ENCODE measurements around the gene DLGAP4.

DLGAP4 gene

DNA sequence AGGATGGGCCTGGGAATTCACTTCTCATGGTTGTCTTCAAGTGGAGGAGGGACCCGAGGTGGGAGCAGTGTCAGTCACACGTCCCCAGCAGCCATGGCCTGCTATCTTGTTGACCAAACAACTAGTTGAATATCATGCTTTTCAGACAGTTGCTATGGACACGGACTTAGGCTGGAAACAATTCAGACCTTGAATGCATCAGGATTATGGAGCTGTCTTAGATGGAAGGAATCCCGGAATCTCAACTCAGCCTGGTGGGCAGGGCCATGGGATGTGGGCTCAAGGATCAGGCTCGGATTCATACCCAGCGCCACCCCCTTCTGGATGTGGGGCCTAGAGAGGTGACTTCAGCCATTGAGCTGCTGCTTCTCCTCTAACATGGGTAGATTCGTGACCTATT is 112.6 kb downstream of the DLGAP4 start:
- Histone ChIP-seq H3K4me1 (ENCODE audit: insufficient read depth, low read length) (no peaks in the 10 kb centered on the region), H3K36me3 (ENCODE audit: insufficient read depth, low read depth, low read length) (no peaks in the 10 kb centered on the region), H3K9me3 (ENCODE audit: insufficient read depth, low read depth, low read length) (no peaks in the 10 kb centered on the region), H3K4me3 (ENCODE audit: low read length) (no peak overlapping the region), H3K9ac (ENCODE audit: low read depth, low read length) (no peak overlapping the region), H3K27ac (ENCODE audit: low read length) (no peak overlapping the region), H3K27me3 (ENCODE audit: insufficient read depth, low read length) (no peaks in the 10 kb centered on the region)

DNA sequence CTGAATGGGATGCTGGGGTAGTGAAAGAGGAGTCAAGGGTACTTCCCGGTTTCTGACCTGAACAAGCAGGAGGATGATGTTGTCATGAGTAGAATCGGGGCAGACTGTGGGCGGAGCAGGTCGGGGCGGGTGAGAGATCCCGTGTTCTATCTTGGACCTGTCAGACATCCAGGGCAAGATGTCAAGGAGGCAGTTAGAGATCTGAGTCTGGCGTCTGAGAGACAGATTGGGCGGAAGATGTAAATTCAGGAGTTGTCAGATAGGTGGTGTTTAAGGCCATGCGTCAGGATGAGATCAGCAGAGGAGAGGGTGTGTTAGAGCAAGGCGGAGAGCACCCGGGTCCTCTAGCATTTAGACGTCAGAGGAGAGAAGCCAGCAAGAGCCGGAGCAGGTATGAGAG is 115.5 kb downstream of the DLGAP4 start:
- H3K9ac ChIP-seq (ENCODE audit: low read depth, low read length), result no peak overlapping the region
- H3K27me3 ChIP-seq (ENCODE audit: insufficient read depth, low read length), result no peaks in the 10 kb centered on the region
- H3K27ac ChIP-seq (ENCODE audit: low read length), result no peak overlapping the region
- H3K9me3 ChIP-seq (ENCODE audit: insufficient read depth, low read depth, low read length), result no peaks in the 10 kb centered on the region
- no peaks in the 10 kb centered on the region for H3K36me3 ChIP-seq (ENCODE audit: insufficient read depth, low read depth, low read length)
- H3K4me3 ChIP-seq (ENCODE audit: low read length), result no peak overlapping the region
- H3K4me1 ChIP-seq (ENCODE audit: insufficient read depth, low read length), result no peaks in the 10 kb centered on the region

DNA sequence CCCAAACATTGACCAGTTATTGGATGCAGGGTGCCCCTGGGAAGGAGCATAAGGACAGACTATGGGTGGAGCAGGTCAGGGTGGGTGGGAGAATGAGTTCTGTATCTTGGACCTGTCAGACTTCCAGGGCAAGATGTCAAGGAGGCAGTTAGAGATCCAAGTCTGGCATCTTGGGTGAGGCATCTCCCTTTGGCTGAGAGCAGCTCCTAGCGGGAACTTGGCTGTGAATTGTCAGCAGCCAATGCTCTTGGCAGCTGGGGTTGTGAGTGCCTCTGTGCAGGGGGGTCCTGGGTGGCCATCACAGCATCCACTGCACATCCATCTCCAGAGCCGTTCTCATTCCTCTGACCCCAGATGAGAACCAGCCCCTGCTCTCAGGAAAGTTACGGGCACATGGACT is 118.2 kb downstream of the DLGAP4 start:
- Histone ChIP-seq H3K9ac (ENCODE audit: low read depth, low read length) (no peak overlapping the region), H3K36me3 (ENCODE audit: insufficient read depth, low read depth, low read length) (no peaks in the 10 kb centered on the region), H3K4me3 (ENCODE audit: low read length) (no peak overlapping the region), H3K4me1 (ENCODE audit: insufficient read depth, low read length) (no peaks in the 10 kb centered on the region), H3K27me3 (ENCODE audit: insufficient read depth, low read length) (no peaks in the 10 kb centered on the region), H3K27ac (ENCODE audit: low read length) (no peak overlapping the region), H3K9me3 (ENCODE audit: insufficient read depth, low read depth, low read length) (no peaks in the 10 kb centered on the region)

DNA sequence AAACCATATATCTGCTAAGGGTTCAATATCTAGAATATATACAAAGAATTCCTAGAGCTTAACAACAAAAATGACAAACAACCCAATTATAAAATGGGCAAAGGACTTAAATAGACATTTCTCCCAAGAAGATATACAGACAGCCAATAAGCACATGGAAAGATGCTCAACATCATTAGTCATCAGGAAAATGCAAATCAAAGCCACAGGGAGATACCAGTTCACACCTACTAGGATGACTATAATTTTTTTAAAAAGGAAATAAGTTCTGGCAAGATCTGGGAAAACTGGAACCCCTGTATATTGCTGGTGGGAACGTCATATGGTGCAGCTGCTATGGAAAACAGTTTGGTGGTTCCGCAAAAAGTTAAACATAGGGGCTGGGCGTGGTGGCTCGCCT is 119.0 kb downstream of the DLGAP4 start:
- no peaks in the 10 kb centered on the region for H3K9me3 ChIP-seq (ENCODE audit: insufficient read depth, low read depth, low read length)
- H3K4me3 ChIP-seq (ENCODE audit: low read length), result no peak overlapping the region
- no peak overlapping the region for H3K9ac ChIP-seq (ENCODE audit: low read depth, low read length)
- H3K36me3 ChIP-seq (ENCODE audit: insufficient read depth, low read depth, low read length), result no peaks in the 10 kb centered on the region
- no peak overlapping the region for H3K27ac ChIP-seq (ENCODE audit: low read length)
- no peaks in the 10 kb centered on the region for H3K4me1 ChIP-seq (ENCODE audit: insufficient read depth, low read length)
- H3K27me3 ChIP-seq (ENCODE audit: insufficient read depth, low read length), result no peaks in the 10 kb centered on the region

DNA sequence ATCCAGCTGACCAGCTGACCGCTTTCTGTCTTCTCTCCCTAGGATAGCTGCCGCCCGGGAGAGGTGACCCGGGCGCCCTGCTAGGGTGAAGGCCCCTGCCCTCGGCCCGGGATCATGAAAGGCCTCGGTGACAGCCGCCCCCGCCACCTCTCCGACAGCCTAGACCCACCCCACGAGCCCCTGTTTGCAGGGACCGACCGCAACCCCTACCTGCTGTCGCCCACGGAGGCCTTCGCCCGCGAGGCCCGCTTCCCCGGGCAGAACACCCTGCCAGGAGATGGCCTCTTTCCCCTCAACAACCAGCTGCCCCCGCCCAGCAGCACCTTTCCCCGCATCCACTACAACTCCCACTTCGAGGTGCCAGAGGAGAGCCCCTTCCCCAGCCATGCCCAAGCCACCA is 125.5 kb downstream of the DLGAP4 start:
- Histone ChIP-seq H3K27me3 (ENCODE audit: insufficient read depth, low read length) (peaks cover 17% of the 10 kb centered on the region), H3K27ac (ENCODE audit: low read length) (no peak overlapping the region), H3K9me3 (ENCODE audit: insufficient read depth, low read depth, low read length) (no peaks in the 10 kb centered on the region), H3K36me3 (ENCODE audit: insufficient read depth, low read depth, low read length) (no peaks in the 10 kb centered on the region), H3K4me3 (ENCODE audit: low read length) (no peak overlapping the region), H3K4me1 (ENCODE audit: insufficient read depth, low read length) (no peaks in the 10 kb centered on the region), H3K9ac (ENCODE audit: low read depth, low read length) (no peak overlapping the region)

DNA sequence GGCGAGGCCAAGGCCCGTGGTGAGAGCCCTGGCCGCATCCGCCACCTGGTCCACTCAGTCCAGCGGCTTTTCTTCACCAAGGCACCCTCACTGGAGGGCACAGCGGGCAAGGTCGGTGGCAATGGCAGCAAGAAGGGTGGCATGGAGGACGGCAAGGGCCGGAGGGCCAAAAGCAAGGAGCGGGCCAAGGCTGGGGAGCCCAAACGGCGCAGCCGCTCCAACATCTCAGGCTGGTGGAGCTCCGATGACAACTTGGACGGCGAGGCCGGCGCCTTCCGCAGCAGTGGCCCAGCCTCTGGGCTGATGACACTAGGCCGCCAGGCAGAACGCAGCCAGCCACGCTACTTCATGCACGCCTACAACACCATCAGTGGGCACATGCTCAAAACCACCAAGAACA is 126.0 kb downstream of the DLGAP4 start:
- Histone ChIP-seq H3K4me3 (ENCODE audit: low read length) (no peak overlapping the region), H3K4me1 (ENCODE audit: insufficient read depth, low read length) (no peaks in the 10 kb centered on the region), H3K36me3 (ENCODE audit: insufficient read depth, low read depth, low read length) (no peaks in the 10 kb centered on the region), H3K27ac (ENCODE audit: low read length) (no peak overlapping the region), H3K27me3 (ENCODE audit: insufficient read depth, low read length) (peaks cover 17% of the 10 kb centered on the region), H3K9ac (ENCODE audit: low read depth, low read length) (no peak overlapping the region), H3K9me3 (ENCODE audit: insufficient read depth, low read depth, low read length) (no peaks in the 10 kb centered on the region)

DNA sequence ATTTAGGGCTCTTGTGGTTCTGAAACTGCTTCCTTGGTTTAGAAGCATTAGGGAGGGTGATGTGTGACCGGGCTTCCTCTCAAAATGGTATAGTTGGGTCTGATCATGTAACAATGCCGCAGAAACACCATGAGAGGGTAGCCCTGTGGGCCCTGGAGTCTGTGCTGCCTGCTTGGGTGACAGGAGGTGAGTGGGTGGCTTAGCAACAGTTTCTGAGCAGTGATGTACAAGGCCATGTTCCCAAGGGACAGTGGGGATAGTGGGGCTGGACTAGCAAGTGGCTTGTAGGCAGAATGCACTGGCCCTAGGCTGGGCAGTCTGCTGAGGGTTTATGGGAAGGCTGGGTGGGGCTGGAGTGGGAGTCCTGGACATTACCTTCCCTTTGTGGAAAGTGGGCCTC is 128.2 kb downstream of the DLGAP4 start:
- H3K27me3 ChIP-seq (ENCODE audit: insufficient read depth, low read length), result peaks cover 17% of the 10 kb centered on the region
- H3K9me3 ChIP-seq (ENCODE audit: insufficient read depth, low read depth, low read length), result no peaks in the 10 kb centered on the region
- H3K4me3 ChIP-seq (ENCODE audit: low read length), result no peak overlapping the region
- no peak overlapping the region for H3K9ac ChIP-seq (ENCODE audit: low read depth, low read length)
- no peak overlapping the region for H3K27ac ChIP-seq (ENCODE audit: low read length)
- no peaks in the 10 kb centered on the region for H3K36me3 ChIP-seq (ENCODE audit: insufficient read depth, low read depth, low read length)
- H3K4me1 ChIP-seq (ENCODE audit: insufficient read depth, low read length), result no peaks in the 10 kb centered on the region

DNA sequence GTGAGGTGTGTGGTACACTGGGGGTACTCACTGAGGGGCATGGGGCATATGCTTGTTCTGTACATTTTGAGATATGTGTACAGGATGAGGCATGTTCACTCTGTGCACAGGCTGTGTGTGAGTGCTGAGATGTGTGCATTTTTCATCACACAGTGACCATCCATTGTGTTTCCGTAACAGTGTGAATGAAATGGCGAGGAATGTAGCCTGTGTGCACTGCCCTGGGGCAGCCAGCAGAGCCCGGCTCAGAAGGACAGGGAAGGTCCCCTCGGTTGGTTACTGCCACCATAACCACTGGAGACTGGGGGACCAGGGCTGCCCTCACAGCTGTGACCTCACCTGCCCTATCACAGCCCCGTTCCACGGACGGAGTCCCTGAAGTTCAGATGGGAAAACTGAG is 129.0 kb downstream of the DLGAP4 start:
- Histone ChIP-seq H3K36me3 (ENCODE audit: insufficient read depth, low read depth, low read length) (no peaks in the 10 kb centered on the region), H3K27ac (ENCODE audit: low read length) (no peak overlapping the region), H3K9ac (ENCODE audit: low read depth, low read length) (no peak overlapping the region), H3K4me1 (ENCODE audit: insufficient read depth, low read length) (no peaks in the 10 kb centered on the region), H3K4me3 (ENCODE audit: low read length) (no peak overlapping the region), H3K27me3 (ENCODE audit: insufficient read depth, low read length) (peaks cover 17% of the 10 kb centered on the region), H3K9me3 (ENCODE audit: insufficient read depth, low read depth, low read length) (no peaks in the 10 kb centered on the region)

DNA sequence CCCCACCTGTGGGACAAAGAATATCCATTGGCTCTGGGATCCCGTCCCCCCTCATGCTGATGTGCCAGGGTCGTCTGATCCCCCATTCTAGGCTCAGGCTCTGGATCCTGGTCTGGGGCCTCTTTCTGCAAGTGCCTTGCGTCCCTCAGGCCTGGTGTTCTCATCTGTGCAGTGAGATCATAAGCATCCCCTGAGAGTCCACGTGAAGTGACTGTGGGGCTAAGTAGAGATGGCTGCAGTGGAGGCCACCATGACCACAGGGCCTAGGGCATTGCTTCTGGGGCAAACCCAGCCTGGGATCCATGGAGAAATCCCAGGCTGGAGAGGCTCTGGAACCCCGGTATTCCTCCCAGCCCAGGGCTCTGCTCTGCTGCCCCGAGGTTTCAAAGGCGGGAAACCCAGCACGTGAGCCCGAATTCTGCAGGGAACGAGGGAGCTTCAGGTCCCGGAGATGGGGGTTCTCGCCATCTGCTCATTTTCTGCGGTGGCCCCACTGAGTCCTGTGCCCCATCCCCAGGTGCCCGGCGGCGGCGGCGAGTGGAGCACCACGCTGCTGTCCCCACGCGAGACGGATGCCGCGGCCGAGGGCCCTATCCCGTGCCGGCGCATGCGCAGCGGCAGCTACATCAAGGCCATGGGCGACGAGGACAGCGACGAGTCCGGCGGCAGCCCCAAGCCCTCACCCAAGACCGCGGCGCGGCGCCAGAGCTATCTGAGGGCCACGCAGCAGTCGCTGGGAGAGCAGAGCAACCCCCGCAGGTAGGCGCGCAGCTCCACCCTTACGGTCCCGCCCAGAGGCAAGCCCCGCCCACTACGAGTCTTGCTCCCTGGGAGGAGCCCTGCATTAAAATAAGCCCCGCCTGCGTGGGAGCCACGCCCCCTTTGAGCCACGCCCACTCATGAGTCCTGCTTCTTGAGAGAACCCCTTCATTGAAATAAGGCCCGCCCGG is 129.7 kb downstream of the DLGAP4 start:
- Histone ChIP-seq H3K27me3 (ENCODE audit: insufficient read depth, low read length) (peaks cover 17% of the 10 kb centered on the region), H3K4me3 (ENCODE audit: low read length) (peak overlapping the region; percentile 43; the same call in 1 of the 2 replicates), H3K4me1 (ENCODE audit: insufficient read depth, low read length) (no peaks in the 10 kb centered on the region), H3K27ac (ENCODE audit: low read length) (no peak overlapping the region), H3K36me3 (ENCODE audit: insufficient read depth, low read depth, low read length) (no peaks in the 10 kb centered on the region), H3K9me3 (ENCODE audit: insufficient read depth, low read depth, low read length) (no peaks in the 10 kb centered on the region), H3K9ac (ENCODE audit: low read depth, low read length) (no peak overlapping the region)

DNA sequence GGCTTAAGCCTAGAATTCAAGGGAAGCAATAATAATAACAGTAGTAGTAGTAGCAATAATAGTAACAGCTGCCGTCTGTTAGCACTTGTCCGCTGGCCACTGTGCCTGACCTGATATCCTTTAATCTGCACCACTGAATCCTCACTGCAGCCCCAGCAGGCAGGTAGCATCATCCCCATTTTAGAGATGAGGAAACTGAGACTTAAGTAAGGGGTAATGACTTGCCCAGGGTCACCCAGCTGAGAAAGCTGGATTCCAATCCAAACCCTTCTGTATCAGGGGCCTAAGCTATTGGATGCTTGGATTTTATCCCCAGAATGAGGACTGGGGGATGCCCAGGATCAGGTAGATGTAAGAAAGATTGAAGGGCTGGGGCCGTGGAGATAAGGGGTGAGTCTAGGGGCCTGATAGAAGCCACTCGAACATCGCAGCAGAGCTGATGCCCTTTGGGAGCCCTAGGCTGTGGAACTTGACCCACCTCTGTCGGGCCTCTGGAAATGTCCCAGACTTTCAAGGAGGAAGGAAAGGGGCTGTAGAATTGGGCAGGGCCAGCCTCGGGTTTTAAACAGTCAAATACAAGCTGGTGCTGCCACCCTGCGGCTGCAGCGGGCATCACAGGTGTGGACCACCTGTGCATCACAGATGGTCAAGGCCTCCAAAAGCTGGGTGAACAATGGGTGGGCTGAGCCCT is 133.0 kb downstream of the DLGAP4 start:
- Histone ChIP-seq H3K9ac (ENCODE audit: low read depth, low read length) (no peak overlapping the region), H3K36me3 (ENCODE audit: insufficient read depth, low read depth, low read length) (no peaks in the 10 kb centered on the region), H3K4me1 (ENCODE audit: insufficient read depth, low read length) (no peaks in the 10 kb centered on the region), H3K4me3 (ENCODE audit: low read length) (no peak overlapping the region), H3K9me3 (ENCODE audit: insufficient read depth, low read depth, low read length) (no peaks in the 10 kb centered on the region), H3K27ac (ENCODE audit: low read length) (no peak overlapping the region), H3K27me3 (ENCODE audit: insufficient read depth, low read length) (peaks cover 17% of the 10 kb centered on the region)

DNA sequence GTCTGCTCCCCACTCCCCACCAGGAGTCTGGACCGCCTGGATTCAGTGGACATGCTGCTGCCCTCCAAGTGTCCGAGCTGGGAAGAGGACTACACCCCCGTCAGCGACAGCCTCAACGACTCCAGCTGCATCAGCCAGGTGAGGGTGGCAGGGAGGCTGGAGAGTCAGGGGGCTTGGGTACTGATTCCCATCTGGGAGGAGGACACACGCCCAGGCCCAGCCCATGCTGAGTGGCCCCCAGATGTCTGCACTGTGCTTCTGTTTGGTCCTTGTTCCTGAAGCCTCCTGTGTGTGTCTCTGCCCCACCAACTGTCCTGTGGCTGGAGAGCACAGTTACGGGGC is 133.6 kb downstream of the DLGAP4 start:
- Histone ChIP-seq H3K4me3 (ENCODE audit: low read length) (no peak overlapping the region), H3K9me3 (ENCODE audit: insufficient read depth, low read depth, low read length) (no peaks in the 10 kb centered on the region), H3K9ac (ENCODE audit: low read depth, low read length) (no peak overlapping the region), H3K4me1 (ENCODE audit: insufficient read depth, low read length) (no peaks in the 10 kb centered on the region), H3K36me3 (ENCODE audit: insufficient read depth, low read depth, low read length) (no peaks in the 10 kb centered on the region), H3K27me3 (ENCODE audit: insufficient read depth, low read length) (peaks cover 14% of the 10 kb centered on the region), H3K27ac (ENCODE audit: low read length) (no peak overlapping the region)

DNA sequence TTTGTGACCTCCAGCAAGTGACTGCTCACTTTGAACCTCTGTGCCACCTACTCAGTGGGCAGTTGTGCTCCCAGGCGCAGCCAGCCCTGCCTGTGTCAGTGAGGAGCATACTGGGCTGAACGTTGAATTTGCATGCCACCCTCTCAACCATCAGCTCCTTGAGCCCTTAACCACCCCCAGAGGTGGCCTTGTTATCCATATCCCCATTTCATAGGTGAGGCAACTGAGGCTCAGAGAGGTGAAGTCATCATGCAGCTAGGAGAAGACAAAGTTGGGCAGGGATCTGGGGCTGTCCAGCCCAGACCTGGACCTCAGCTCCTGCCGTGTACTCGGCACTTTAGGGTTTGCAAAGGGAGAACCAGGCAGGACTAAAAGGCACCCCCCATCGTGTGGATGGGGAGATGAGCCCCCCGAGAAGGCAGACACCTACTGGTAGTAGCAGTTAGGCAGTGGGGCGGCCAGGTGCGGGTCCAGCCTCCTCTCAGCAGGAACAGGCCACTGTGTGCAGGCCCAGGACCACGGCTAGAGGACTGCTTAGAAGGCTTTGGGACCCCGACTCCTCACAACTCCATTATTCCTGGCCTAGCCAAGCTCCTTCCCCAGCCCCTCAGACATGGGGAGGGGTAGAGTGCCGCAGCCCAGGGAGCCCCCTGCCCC is 134.4 kb downstream of the DLGAP4 start:
- H3K9me3 ChIP-seq (ENCODE audit: insufficient read depth, low read depth, low read length), result no peaks in the 10 kb centered on the region
- H3K27me3 ChIP-seq (ENCODE audit: insufficient read depth, low read length), result peaks cover 6% of the 10 kb centered on the region
- H3K9ac ChIP-seq (ENCODE audit: low read depth, low read length), result no peak overlapping the region
- H3K27ac ChIP-seq (ENCODE audit: low read length), result no peak overlapping the region
- H3K4me1 ChIP-seq (ENCODE audit: insufficient read depth, low read length), result no peaks in the 10 kb centered on the region
- H3K4me3 ChIP-seq (ENCODE audit: low read length), result no peak overlapping the region
- H3K36me3 ChIP-seq (ENCODE audit: insufficient read depth, low read depth, low read length), result no peaks in the 10 kb centered on the region
